K562 (cell line): ENCODE results near the gene SLC35E2B. TPM values are rescaled to one million over a fixed set of nuclear protein-coding genes. Genes with fewer than 3 reads are reported as not detected.

Source experiments
- ATAC-seq: fragments of 200-7000 bp; cut with Tn5 transposase; 3 replicates; pipeline ENCODE4 v1.9.1; 2020; ENCODE audit warnings: moderate library complexity
- BruUV-seq: library from RNA; stranded (reverse); fragments of 400-500 nt; replicated peaks from 2 replicates; lab custom pipeline; 2021; lab: Mats Ljungman, UMichigan
- CTCF ChIA-PET: fragments of 300-600 bp; formaldehyde crosslinking; extraction: SDS; loops from one replicate; lab custom pipeline; 2021; ENCODE audit warnings: low intra/inter-chr PET ratio; lab: Yijun Ruan, JAX
- POLR2A ChIA-PET: fragments of 300-600, 350-650 bp; sonication (Branson Sonifier 250); formaldehyde crosslinking; extraction: SDS; loops from one replicate; lab custom pipeline; 2021; ENCODE audit warnings: antibody characterized with exemption, inconsistent platforms; lab: Yijun Ruan, JAX
- DNase-seq, 4 experiments: peaks; one replicate each; pipeline versions ENCODE4 v3.0.0 to v3.0.0-alpha.2; 2011 to 2018; ENCODE audit warnings: low spot score in 3 of 4, mixed read lengths in 3 of 4; ENCODE audit errors: extremely low read depth in 1 of 4
- FAIRE-seq: peaks from 2 replicates; lab custom pipeline; 2011; peaks lifted over from hg19 to GRCh38; lab: Jason Lieb, UNC
- H2AFZ ChIP-seq: 2 replicates; pipeline ENCODE4 v1.6.0; 2011; ENCODE audit warnings: low read depth, low read length, control low read depth, inconsistent platforms
- H3K27ac ChIP-seq: fragments of 200-600 bp; 3 replicates; pipeline ENCODE4 v1.8.0; 2011; ENCODE audit warnings: low read depth, mild to moderate bottlenecking, control low read depth, inconsistent platforms, low read length, moderate library complexity, mixed read lengths; ENCODE audit errors: extremely low read depth
- H3K27me3 ChIP-seq, 2 experiments: fragments of 300-600 bp in 1 of 2; 2 replicates in 1 of 2; 3 replicates in 1 of 2; pipeline versions ENCODE4 v1.6.0 to v1.8.0; 2011; ENCODE audit warnings: inconsistent platforms in 2 of 2, low read length in 2 of 2, mild to moderate bottlenecking in 1 of 2, mixed read lengths in 1 of 2, moderate library complexity in 1 of 2; ENCODE audit not compliant: control insufficient read depth in 2 of 2, insufficient read depth in 2 of 2
- H3K36me3 ChIP-seq: fragments of 300-600 bp; 3 replicates; pipeline ENCODE4 v1.8.0; 2011; ENCODE audit warnings: mild to moderate bottlenecking, low read length, inconsistent platforms; ENCODE audit not compliant: control insufficient read depth, insufficient read depth
- H3K4me1 ChIP-seq, 2 experiments: fragments of 200-600 bp in 1 of 2; replicated peaks in 1 of 2; 2 replicates in 1 of 2; 3 replicates in 1 of 2; pipeline versions ENCODE4 v1.5.1 to v1.8.0; 2011; ENCODE audit warnings: inconsistent platforms in 2 of 2, low read length in 2 of 2, mild to moderate bottlenecking in 1 of 2, mixed read lengths in 1 of 2, moderate library complexity in 1 of 2; ENCODE audit not compliant: control insufficient read depth in 2 of 2, insufficient read depth in 2 of 2
- H3K4me2 ChIP-seq: 2 replicates; pipeline ENCODE4 v1.6.1; 2011; ENCODE audit warnings: low read length, control low read depth, inconsistent platforms, mixed read lengths; ENCODE audit not compliant: insufficient read depth
- H3K4me3 ChIP-seq: fragments of 200-600 bp; sonication (generic), shearing (Covaris generic); 2 replicates; pipeline ENCODE4 v1.5.1; 2016; ENCODE audit warnings: control low read depth, inconsistent platforms
- H3K79me2 ChIP-seq: fragments of 200-600 bp; 3 replicates; pipeline ENCODE4 v1.8.0; 2011; ENCODE audit warnings: low read length, inconsistent platforms; ENCODE audit not compliant: control insufficient read depth, insufficient read depth
- H3K9ac ChIP-seq, 2 experiments: 2 replicates each; pipeline versions ENCODE4 v1.6.0 to v1.6.1; 2011; ENCODE audit warnings: low read depth in 2 of 2, low read length in 2 of 2, control low read depth in 1 of 2, inconsistent platforms in 1 of 2, mild to moderate bottlenecking in 1 of 2, mixed read lengths in 1 of 2; ENCODE audit not compliant: insufficient read depth in 1 of 2
- H3K9me1 ChIP-seq: one replicate; pipeline ENCODE4 v1.6.0; 2011; ENCODE audit warnings: inconsistent platforms, mild to moderate bottlenecking, low read length, moderate library complexity; ENCODE audit not compliant: control insufficient read depth, insufficient read depth
- H3K9me3 ChIP-seq: replicated peaks from 2 replicates; pipeline ENCODE4 v1.5.1; 2011; ENCODE audit warnings: low read depth, low read length, inconsistent platforms; ENCODE audit not compliant: control insufficient read depth, insufficient read depth
- H4K20me1 ChIP-seq: replicated peaks from 2 replicates; pipeline ENCODE4 v1.6.1; 2011; ENCODE audit warnings: low read length, inconsistent platforms, mixed read lengths; ENCODE audit not compliant: control insufficient read depth, insufficient read depth
- EP400 ChIP-seq: fragments of 450-650 bp; IDR thresholded peaks from 2 replicates; pipeline ENCODE4 v1.6.1; 2017; ENCODE audit warnings: antibody characterized with exemption, mild to moderate bottlenecking, moderate library complexity
- EZH2 ChIP-seq: IDR thresholded peaks from 2 replicates; pipeline ENCODE4 v1.6.1; 2012; ENCODE audit warnings: low read depth, mild to moderate bottlenecking, inconsistent platforms, low read length, borderline replicate concordance
- HINFP ChIP-seq: fragments of 450-650 bp; conservative IDR thresholded peaks from 2 replicates; pipeline ENCODE4 v1.6.1; 2016; ENCODE audit warnings: missing genetic modification characterization, low read depth, mild to moderate bottlenecking, control low read depth, missing compliant biosample characterization
- MAFG ChIP-seq: fragments of 450-650 bp; conservative IDR thresholded peaks from 2 replicates; pipeline ENCODE4 v1.6.1; 2016; ENCODE audit warnings: missing genetic modification characterization, missing compliant biosample characterization
- NBN ChIP-seq: fragments of 450-650 bp; IDR thresholded peaks from 2 replicates; pipeline ENCODE4 v1.6.1; 2016; ENCODE audit warnings: low read depth, mild to moderate bottlenecking
- NFXL1 ChIP-seq: fragments of 450-650 bp; formaldehyde crosslinking; IDR thresholded peaks from 2 replicates; pipeline ENCODE4 v1.4.0; 2021; ENCODE audit warnings: mild to moderate bottlenecking
- RHOXF2B ChIP-seq: fragments of 250-450 bp; sonication (Bioruptor Pico); conservative IDR thresholded peaks from 2 replicates; pipeline ENCODE4 v1.5.1; 2021
- ZNF197 ChIP-seq: fragments of 200-800 bp; sonication (Bioruptor generic); IDR thresholded peaks from 2 replicates; pipeline ENCODE4 v1.6.1; 2016; ENCODE audit warnings: low read depth, missing genetic modification characterization, missing compliant biosample characterization
- ZNF583 ChIP-seq: fragments of 250-450 bp; sonication (Bioruptor Pico); IDR thresholded peaks from 2 replicates; pipeline ENCODE4 v1.4.0; 2020
- WGBS: fragments of 100-300 bp; shearing (Covaris generic); methylation state at CpG from one replicate; pipeline ENCODE4 v1.1.6; 2016; ENCODE audit warnings: low coverage, mixed read lengths; ENCODE audit not compliant: insufficient coverage; ENCODE audit errors: missing lambda C conversion rate; 5-methylcytosine and 5-hydroxymethylcytosine counted together
- in situ Hi-C: fragments of 300-500 bp; cut with MboI; formaldehyde crosslinking; loops from 4 replicates; pipeline ENCODE4 v1.15.0; 2018; ENCODE audit warnings: inconsistent platforms, mixed read lengths
- intact Hi-C: fragments of 100-400 bp; cut with micrococcal nuclease; formaldehyde crosslinking; loops from 2 replicates; pipeline ENCODE4 v1.14.2; 2022
- polyA plus RNA-seq, 8 experiments: library from polyadenylated mRNA; depleted of rRNA in 4 of 8; stranded (reverse) in 5 of 8; unstranded in 3 of 8; fragments of >200 nt; fragmentation: Nextera tagmentation in 2 of 8; fragmentation: Illumina TruSeq in 1 of 8; extraction: Ambion mirVana in 2 of 8; extraction: Trizol in 1 of 8; gene quantifications; 2 replicates each; pipeline versions ENCODE4 v1.2.1 to v1.2.3, GENCODE V29; 2011 to 2014; ENCODE audit warnings: inconsistent platforms in 1 of 8, missing spikeins in 1 of 8
- total RNA-seq, 7 experiments: library from RNA; depleted of rRNA in 6 of 7; stranded (reverse); fragments of >200 nt in 6 of 7; fragmentation: Illumina TruSeq in 2 of 7; extraction: Trizol in 2 of 7; gene quantifications; 2 replicates each; pipeline versions ENCODE4 v1.2.1 to v1.2.3, GENCODE V29; 2011 to 2021; ENCODE audit warnings: low replicate concordance in 1 of 7
- TF ChIP-seq, protein P1 (sequence below): fragments of 450-650 bp; formaldehyde crosslinking; IDR thresholded peaks from 2 replicates; pipeline ENCODE4 v1.4.0; 2022; ENCODE audit warnings: mild to moderate bottlenecking, moderate library complexity

SLC35E2B gene
- total and polyA plus RNA-seq, 9 of the 15 experiments (the other 6 are each of a cell fraction or from before 2014, with no cell fraction given), result 4.7 to 44.6 (median 20.7) TPM

- no peak within 1 kb of the TSS for H3K4me3 ChIP-seq
- no peaks in the 10 kb centered on the region for H3K9me3 ChIP-seq
- H3K79me2 ChIP-seq, result no peaks in the 10 kb centered on the region
- peaks cover 7% of the 10 kb centered on the region; the same call in 1 of the 3 replicates for H3K36me3 ChIP-seq
- WGBS, result 93% methylated on average over 6 of the region's 48 CpGs
- intact Hi-C loops (no loop called here), in situ Hi-C loops (no loop called here)
- H3K4me1 ChIP-seq, result peaks cover 0 to 26% of the 10 kb centered on the region in 2 experiments; a peak in 3 of 5 replicates
- no peak within 1 kb of the TSS for H2AFZ ChIP-seq
- CTCF ChIA-PET, result no interaction called here
- no peak within 1 kb of the TSS for H3K9ac ChIP-seq
- no peak for ATAC-seq
- no peak for DNase-seq
- no peaks in the 10 kb centered on the region for H4K20me1 ChIP-seq
- TF ChIP-seq NBN, result no peak
- TF ChIP-seq NFXL1 (CRISPR knock-in tag), result no peak
- TF ChIP-seq EZH2, result no peak
- no peak within 1 kb of the TSS for H3K4me2 ChIP-seq
- POLR2A ChIA-PET, result no interaction called here
- no peak within 1 kb of the TSS for H3K27ac ChIP-seq
- no peak for FAIRE-seq
- H3K9me1 ChIP-seq, result no peaks in the 10 kb centered on the region
- H3K27me3 ChIP-seq, result no peaks in the 10 kb centered on the region
- BruUV-seq, result no TSS peak
Measured at GRCh38 chr1:1631782-1632420, 60.7 kb downstream of the SLC35E2B start, which contains the start of gene MMP23B. Gene MMP23B, plus strand, starts transcription at chr1:1632173. Its CDS starts 46 bp downstream, at chr1:1632219.

DNA sequence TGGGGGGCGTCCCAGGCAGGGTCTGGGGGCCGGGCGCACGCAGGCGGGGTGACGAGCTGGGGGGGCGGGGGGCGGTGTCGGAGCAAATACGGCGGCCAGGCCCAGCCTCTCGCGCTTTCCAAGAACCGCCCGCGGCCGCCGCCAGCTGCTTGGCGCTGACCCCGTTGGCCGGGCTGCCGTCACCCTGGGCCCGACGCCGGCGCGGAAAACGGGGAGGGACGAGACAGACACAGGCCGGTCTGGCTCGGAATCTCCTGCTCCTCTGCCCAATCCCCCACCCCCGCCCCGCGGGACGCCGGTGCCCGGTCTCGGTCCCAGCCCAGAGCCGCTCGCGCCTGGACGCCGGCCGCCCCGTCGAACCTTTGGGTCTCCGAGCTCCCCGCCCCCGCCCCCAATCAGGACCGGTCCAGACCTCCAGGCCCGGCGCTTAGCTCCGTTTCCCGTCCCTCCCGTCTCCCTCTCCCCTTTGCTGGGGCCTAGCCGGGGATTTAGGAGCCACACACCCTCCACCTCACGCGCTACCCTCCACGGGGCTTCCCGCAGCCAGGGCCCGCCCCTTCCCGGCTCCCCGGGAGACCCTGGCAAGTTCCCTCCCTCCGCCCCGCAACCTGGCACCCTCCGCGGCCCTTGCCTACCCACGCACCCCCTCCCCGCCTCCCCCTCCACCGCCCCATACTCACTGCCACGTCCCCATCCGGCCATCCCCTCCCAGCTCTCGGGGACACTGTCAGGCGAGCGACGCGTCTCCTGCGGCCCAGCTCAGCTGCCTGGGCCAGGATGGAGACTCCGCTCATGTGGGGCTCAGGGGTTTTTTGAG is 61.4 kb downstream of the SLC35E2B start:
- CTCF ChIA-PET, result no interaction called here
- Histone ChIP-seq H3K36me3 (no peaks in the 10 kb centered on the region; the same call in 2 of the 3 replicates), H3K27me3 (no peaks in the 10 kb centered on the region), H3K79me2 (no peaks in the 10 kb centered on the region), H3K4me3 (no peak overlapping the region), H3K9me1 (no peaks in the 10 kb centered on the region), H3K9ac (no peak overlapping the region), H4K20me1 (no peaks in the 10 kb centered on the region), H3K9me3 (no peaks in the 10 kb centered on the region), H3K4me2 (no peak overlapping the region), H3K27ac (no peak overlapping the region), H3K4me1 (peaks cover 0 to 33% of the 10 kb centered on the region in 2 experiments; a peak in 3 of 5 replicates), H2AFZ (no peak overlapping the region)
- in situ Hi-C loops (no loop called here), intact Hi-C loops (no loop called here)
- POLR2A ChIA-PET, result no interaction called here
- BruUV-seq, result no TSS peak
- ATAC-seq (no peak), FAIRE-seq (no peak), DNase-seq (no peak)
- WGBS, result 96% methylated on average over 20 of the region's 79 CpGs
- no peak for TF ChIP-seq RHOXF2B (CRISPR knock-in tag)
- no peak for TF ChIP-seq MAFG (tag)
- no peak for TF ChIP-seq ZNF197 (CRISPR knock-in tag)
- TF ChIP-seq EP400, result no peak
- TF ChIP-seq HINFP (tag), result no peak
- TF ChIP-seq ZNF583 (CRISPR knock-in tag), result no peak
- TF ChIP-seq, protein P1, sequence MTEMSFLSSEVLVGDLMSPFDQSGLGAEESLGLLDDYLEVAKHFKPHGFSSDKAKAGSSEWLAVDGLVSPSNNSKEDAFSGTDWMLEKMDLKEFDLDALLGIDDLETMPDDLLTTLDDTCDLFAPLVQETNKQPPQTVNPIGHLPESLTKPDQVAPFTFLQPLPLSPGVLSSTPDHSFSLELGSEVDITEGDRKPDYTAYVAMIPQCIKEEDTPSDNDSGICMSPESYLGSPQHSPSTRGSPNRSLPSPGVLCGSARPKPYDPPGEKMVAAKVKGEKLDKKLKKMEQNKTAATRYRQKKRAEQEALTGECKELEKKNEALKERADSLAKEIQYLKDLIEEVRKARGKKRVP (CRISPR knock-in tag), result no peak
